Fibroblast of the aortic adventitia (primary cell): ENCODE measurements around the gene RFC5. TPM values are rescaled to one million over a fixed set of nuclear protein-coding genes. Genes with fewer than 3 reads are reported as not detected.
"Not testable (repeated sequence)": the region's sequence is repeated elsewhere in the genome, so short reads cannot be mapped to it uniquely, and the experiment has no call there.

Source experiments
- DNase-seq: peaks from one replicate; pipeline ENCODE4 v3.0.0-alpha.2; 2010; ENCODE audit warnings: low read depth
- H3K4me3 ChIP-seq: 2 replicates; pipeline ENCODE4 v1.5.1; 2011; ENCODE audit warnings: low read depth, mild to moderate bottlenecking, control low read depth, low read length, moderate library complexity
- CTCF ChIP-seq: IDR thresholded peaks from 2 replicates; pipeline ENCODE4 v1.5.1; 2011; ENCODE audit warnings: mild to moderate bottlenecking, low read length, control low read depth, inconsistent platforms; ENCODE audit not compliant: insufficient read depth
- total RNA-seq: library from RNA; depleted of rRNA; stranded (reverse); fragments of >200 nt; gene quantifications from 2 replicates; pipeline ENCODE4 v1.2.3, GENCODE V29; 2012; ENCODE audit warnings: low replicate concordance

RFC5 gene
- total RNA-seq, 1 donor = 26.2 TPM

GRCh38 chr12:118015306-118015705 is 1.2 kb upstream of the RFC5 start:
- DNase-seq = no peak
- no peak for TF ChIP-seq CTCF
- no peak overlapping the region for H3K4me3 ChIP-seq

- TF ChIP-seq CTCF = no peak
- no peak for DNase-seq
- peak overlapping the region; percentile 49 for H3K4me3 ChIP-seq
These were observed 559 bp upstream of the RFC5 start for GRCh38 chr12:118015944-118016343.

GRCh38 chr12:118017926-118018325 is 1.4 kb downstream of the RFC5 start:
- H3K4me3 ChIP-seq = no peak overlapping the region
- no peak for TF ChIP-seq CTCF
- no peak for DNase-seq

- DNase-seq = no peak
- no peak for TF ChIP-seq CTCF
- H3K4me3 ChIP-seq = no peak overlapping the region
These were observed 3.5 kb downstream of the RFC5 start for GRCh38 chr12:118020036-118020435.

GRCh38 chr12:118022097-118022727 is 5.7 kb downstream of the RFC5 start:
- H3K4me3 ChIP-seq, DNase-seq: not testable (repeated sequence)

- no peak for DNase-seq
- no peak overlapping the region for H3K4me3 ChIP-seq
- TF ChIP-seq CTCF = no peak
These were observed 6.2 kb downstream of the RFC5 start for GRCh38 chr12:118022728-118023109.

GRCh38 chr12:118023301-118023860 is 6.9 kb downstream of the RFC5 start:
- no peak overlapping the region for H3K4me3 ChIP-seq
- no peak for DNase-seq
- TF ChIP-seq CTCF = no peak
